HG03135 (cell line): Measurements from ENCODE around the gene SNRK.

Experiments used
- ATAC-seq: cut with Tn5 transposase; IDR thresholded peaks from one replicate; pipeline ENCODE4 v1.9.1; 2021; ENCODE audit warnings: mild to moderate bottlenecking, moderate library complexity; ENCODE audit not compliant: unreplicated experiment

Gene SNRK

GRCh38 chr3:43286115-43286840 lies at the start of gene SNRK:
TSS of gene SNRK (plus strand) at chr3:43286540. CDS start at chr3:43303204, 16,664 bp downstream.
- ATAC-seq = peak; percentile 85

- ATAC-seq = no peak
Measured at GRCh38 chr3:43238801-43239200, 47.5 kb upstream of the SNRK start.

GRCh38 chr3:43239755-43240154 lies 46.6 kb upstream of the SNRK start:
- ATAC-seq = no peak

- no peak for ATAC-seq
Measured at GRCh38 chr3:43243590-43244587, 42.5 kb upstream of the SNRK start.

- ATAC-seq = no peak
Measured at GRCh38 chr3:43244694-43245093, 41.6 kb upstream of the SNRK start.

- ATAC-seq = no peak
Measured at GRCh38 chr3:43246976-43247375, 39.4 kb upstream of the SNRK start.

GRCh38 chr3:43247561-43248184 lies 38.7 kb upstream of the SNRK start:
- no peak for ATAC-seq

GRCh38 chr3:43248185-43248583 lies 38.2 kb upstream of the SNRK start:
- no peak for ATAC-seq

GRCh38 chr3:43248973-43249372 lies 37.4 kb upstream of the SNRK start:
- ATAC-seq = no peak

GRCh38 chr3:43249405-43249804 lies 36.9 kb upstream of the SNRK start:
- ATAC-seq = no peak

GRCh38 chr3:43253294-43253693 lies 33.0 kb upstream of the SNRK start:
- no peak for ATAC-seq

GRCh38 chr3:43254125-43254524 lies 32.2 kb upstream of the SNRK start:
- no peak for ATAC-seq

GRCh38 chr3:43255662-43256061 lies 30.7 kb upstream of the SNRK start:
- ATAC-seq = no peak

GRCh38 chr3:43256714-43257461 lies 29.5 kb upstream of the SNRK start:
- ATAC-seq = no peak

- no peak for ATAC-seq
Measured at GRCh38 chr3:43257850-43258249, 28.5 kb upstream of the SNRK start.

GRCh38 chr3:43259626-43260025 lies 26.7 kb upstream of the SNRK start:
- no peak for ATAC-seq

GRCh38 chr3:43260412-43260811 lies 25.9 kb upstream of the SNRK start:
- no peak for ATAC-seq

- no peak for ATAC-seq
Measured at GRCh38 chr3:43262194-43262593, 24.1 kb upstream of the SNRK start.

- no peak for ATAC-seq
Measured at GRCh38 chr3:43266451-43266850, 19.9 kb upstream of the SNRK start.

- ATAC-seq = no peak
Measured at GRCh38 chr3:43266995-43267394, 19.3 kb upstream of the SNRK start.

- ATAC-seq = no peak
Measured at GRCh38 chr3:43268636-43269035, 17.7 kb upstream of the SNRK start.
